C4-2B (cell line): ENCODE results near the gene JAZF1.

Source experiments
- ZFX ChIP-seq: fragments of 450-650 bp; IDR thresholded peaks from 2 replicates; pipeline ENCODE4 v1.6.1; 2017
- TF ChIP-seq, protein P1 (sequence below): fragments of 450-650 bp; conservative IDR thresholded peaks from 2 replicates; pipeline ENCODE4 v1.5.1; 2017; ENCODE audit warnings: mild to moderate bottlenecking

DNA sequence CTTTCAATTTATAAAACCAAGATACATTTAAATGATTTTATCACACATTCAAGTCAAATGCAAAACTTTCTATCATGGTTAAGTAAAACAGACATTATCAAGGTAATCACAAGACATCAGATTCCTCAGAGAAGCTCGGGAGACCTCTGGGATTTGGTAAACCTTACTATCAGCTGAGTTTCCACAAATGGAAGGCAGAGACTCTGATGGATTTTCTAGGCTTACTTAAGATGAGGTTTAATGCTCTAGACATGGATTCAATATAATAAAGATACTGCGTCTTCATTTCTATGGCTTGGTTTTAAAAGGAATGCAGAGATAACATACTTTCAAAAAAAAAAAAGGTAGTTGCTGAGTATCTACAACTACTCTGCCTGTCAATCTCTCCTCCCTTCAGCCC, 171.7 kb downstream of the JAZF1 start:
- TF ChIP-seq, protein P1, sequence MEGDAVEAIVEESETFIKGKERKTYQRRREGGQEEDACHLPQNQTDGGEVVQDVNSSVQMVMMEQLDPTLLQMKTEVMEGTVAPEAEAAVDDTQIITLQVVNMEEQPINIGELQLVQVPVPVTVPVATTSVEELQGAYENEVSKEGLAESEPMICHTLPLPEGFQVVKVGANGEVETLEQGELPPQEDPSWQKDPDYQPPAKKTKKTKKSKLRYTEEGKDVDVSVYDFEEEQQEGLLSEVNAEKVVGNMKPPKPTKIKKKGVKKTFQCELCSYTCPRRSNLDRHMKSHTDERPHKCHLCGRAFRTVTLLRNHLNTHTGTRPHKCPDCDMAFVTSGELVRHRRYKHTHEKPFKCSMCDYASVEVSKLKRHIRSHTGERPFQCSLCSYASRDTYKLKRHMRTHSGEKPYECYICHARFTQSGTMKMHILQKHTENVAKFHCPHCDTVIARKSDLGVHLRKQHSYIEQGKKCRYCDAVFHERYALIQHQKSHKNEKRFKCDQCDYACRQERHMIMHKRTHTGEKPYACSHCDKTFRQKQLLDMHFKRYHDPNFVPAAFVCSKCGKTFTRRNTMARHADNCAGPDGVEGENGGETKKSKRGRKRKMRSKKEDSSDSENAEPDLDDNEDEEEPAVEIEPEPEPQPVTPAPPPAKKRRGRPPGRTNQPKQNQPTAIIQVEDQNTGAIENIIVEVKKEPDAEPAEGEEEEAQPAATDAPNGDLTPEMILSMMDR = no peak
- TF ChIP-seq ZFX = no peak
